Measurements from ENCODE around the gene CRELD2. TPM values are rescaled to one million over a fixed set of nuclear protein-coding genes. Genes with fewer than 3 reads are reported as not detected.

The CRELD2 gene
- polyA plus RNA-seq, 2 of the 4 experiments (the other 2 are of a cell fraction), result 15.1 to 18.7 TPM

DNA sequence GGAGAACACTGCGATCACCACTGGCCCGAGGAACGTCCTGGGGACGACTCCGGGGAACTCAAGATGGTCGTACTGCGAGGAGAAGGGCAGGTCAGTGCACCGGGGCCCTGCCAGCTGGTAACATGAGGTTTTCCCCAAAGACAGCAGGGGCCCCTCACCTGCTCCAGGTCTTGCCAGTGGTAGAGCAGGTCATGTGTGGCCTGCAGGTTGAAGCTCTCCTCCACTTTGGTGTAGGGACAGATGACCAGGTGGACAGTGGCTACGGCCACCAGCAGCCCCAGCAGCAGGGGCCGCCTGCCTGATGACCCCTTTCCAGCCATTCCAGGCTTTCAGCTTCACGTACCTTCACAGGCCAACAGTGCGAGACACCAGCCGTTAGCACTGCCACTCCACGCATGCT is 5.0 kb upstream of the CRELD2 start:
- WGBS (ENCODE audit: missing lambda C conversion rate), result 93% methylated on average over 14 of the region's 14 CpGs
- DNase-seq (ENCODE audit: low read depth in 1 of 2, low spot score in 1 of 2) (no peak), ATAC-seq (no peak), FAIRE-seq (no peak)
- Histone ChIP-seq H3K4me1 (no peaks in the 10 kb centered on the region), H3K27ac (no peak overlapping the region), H3K4me2 (no peak overlapping the region), H3K4me3 (no peak overlapping the region), H3K9me3 (no peaks in the 10 kb centered on the region)
- TF ChIP-seq, protein P1, sequence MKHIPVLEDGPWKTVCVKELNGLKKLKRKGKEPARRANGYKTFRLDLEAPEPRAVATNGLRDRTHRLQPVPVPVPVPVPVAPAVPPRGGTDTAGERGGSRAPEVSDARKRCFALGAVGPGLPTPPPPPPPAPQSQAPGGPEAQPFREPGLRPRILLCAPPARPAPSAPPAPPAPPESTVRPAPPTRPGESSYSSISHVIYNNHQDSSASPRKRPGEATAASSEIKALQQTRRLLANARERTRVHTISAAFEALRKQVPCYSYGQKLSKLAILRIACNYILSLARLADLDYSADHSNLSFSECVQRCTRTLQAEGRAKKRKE (CRISPR knock-in tag; IDR thresholded peaks at IDR 0.05; ENCODE audit: low read depth), result no peak
- TF ChIP-seq ZNF302 (CRISPR knock-in tag; IDR thresholded peaks at IDR 0.05) (no peak), NFE2L2 (conservative IDR thresholded peaks at IDR 0.05; ENCODE audit: low read length) (no peak), FOSL2 (IDR thresholded peaks at IDR 0.05) (no peak), FOSL2 (CRISPR knock-in tag; IDR thresholded peaks at IDR 0.05) (no peak), RCOR1 (IDR thresholded peaks at IDR 0.05; ENCODE audit: low read depth, low read length) (no peak), CBX2 (IDR thresholded peaks at IDR 0.05; ENCODE audit: borderline replicate concordance, low read depth) (no peak), BHLHE40 (IDR thresholded peaks at IDR 0.05; ENCODE audit: low read depth, low read length) (no peak), CTCF (IDR thresholded peaks at IDR 0.05) (no peak), ESRRA (IDR thresholded peaks at IDR 0.05; ENCODE audit: borderline replicate concordance, low read length) (no peak), CEBPB (IDR thresholded peaks at IDR 0.05) (no peak), HOXA7 (CRISPR knock-in tag; IDR thresholded peaks at IDR 0.05) (no peak)
- CTCF ChIA-PET, result interaction anchor here (0.9 kb wide), 1 partner anchor 117 kb away, joined by 3 read pairs; no protein-coding TSS in a partner anchor
- POLR2A ChIA-PET, result no interaction called here

DNA sequence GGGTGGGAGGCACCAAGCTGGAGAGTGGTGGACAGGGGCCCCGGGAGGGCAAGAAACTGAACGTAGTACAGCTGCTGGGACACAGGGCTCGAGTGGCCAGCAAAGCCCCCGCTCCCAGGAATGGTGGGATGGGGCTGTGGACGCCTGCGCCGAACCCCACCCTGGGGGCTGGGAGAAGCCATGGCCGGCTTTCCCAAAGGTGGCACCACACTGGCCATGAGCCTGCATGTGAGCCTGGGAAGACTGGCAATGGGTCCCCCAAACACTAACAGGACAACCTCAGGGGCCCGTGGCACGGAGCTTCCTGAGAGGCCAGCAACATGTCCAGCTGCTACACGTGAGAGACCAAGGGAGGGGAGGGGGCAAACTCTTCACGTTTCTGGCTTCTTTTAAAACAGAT is 4.2 kb upstream of the CRELD2 start:
- TF ChIP-seq, protein P2, sequence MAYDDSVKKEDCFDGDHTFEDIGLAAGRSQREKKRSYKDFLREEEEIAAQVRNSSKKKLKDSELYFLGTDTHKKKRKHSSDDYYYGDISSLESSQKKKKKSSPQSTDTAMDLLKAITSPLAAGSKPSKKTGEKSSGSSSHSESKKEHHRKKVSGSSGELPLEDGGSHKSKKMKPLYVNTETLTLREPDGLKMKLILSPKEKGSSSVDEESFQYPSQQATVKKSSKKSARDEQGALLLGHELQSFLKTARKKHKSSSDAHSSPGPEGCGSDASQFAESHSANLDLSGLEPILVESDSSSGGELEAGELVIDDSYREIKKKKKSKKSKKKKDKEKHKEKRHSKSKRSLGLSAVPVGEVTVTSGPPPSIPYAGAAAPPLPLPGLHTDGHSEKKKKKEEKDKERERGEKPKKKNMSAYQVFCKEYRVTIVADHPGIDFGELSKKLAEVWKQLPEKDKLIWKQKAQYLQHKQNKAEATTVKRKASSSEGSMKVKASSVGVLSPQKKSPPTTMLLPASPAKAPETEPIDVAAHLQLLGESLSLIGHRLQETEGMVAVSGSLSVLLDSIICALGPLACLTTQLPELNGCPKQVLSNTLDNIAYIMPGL (CRISPR knock-in tag; IDR thresholded peaks at IDR 0.05; ENCODE audit: borderline replicate concordance), result no peak
- no peak for TF ChIP-seq CHD4 (IDR thresholded peaks at IDR 0.05; ENCODE audit: borderline replicate concordance)
- TF ChIP-seq ZSCAN20 (CRISPR knock-in tag; IDR thresholded peaks at IDR 0.05), result no peak
- no peak for TF ChIP-seq KDM1A (IDR thresholded peaks at IDR 0.05; ENCODE audit: low read depth)
- TF ChIP-seq ZNF302 (CRISPR knock-in tag; IDR thresholded peaks at IDR 0.05), result no peak
- TF ChIP-seq POLR2AphosphoS2 (conservative IDR thresholded peaks at IDR 0.05; ENCODE audit: low read length), result no peak
- no peak for TF ChIP-seq RARB (CRISPR knock-in tag; IDR thresholded peaks at IDR 0.05)
- no peak for TF ChIP-seq MYC (IDR thresholded peaks at IDR 0.05; ENCODE audit: borderline replicate concordance, low read length)
- no peak for TF ChIP-seq SMC3 (IDR thresholded peaks at IDR 0.05)
- no peak for TF ChIP-seq HOXB13 (CRISPR knock-in tag; IDR thresholded peaks at IDR 0.05; ENCODE audit: low read depth)
- TF ChIP-seq ESRRA (IDR thresholded peaks at IDR 0.05; ENCODE audit: borderline replicate concordance, low read length), result no peak
- TF ChIP-seq USF2 (IDR thresholded peaks at IDR 0.05), result no peak
- TF ChIP-seq, protein P3, sequence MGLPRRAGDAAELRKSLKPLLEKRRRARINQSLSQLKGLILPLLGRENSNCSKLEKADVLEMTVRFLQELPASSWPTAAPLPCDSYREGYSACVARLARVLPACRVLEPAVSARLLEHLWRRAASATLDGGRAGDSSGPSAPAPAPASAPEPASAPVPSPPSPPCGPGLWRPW (IDR thresholded peaks at IDR 0.05), result no peak
- no peak for TF ChIP-seq CBX2 (IDR thresholded peaks at IDR 0.05; ENCODE audit: borderline replicate concordance, low read depth)
- no peak for TF ChIP-seq JUN (IDR thresholded peaks at IDR 0.05)
- Histone ChIP-seq H3K4me2 (no peak overlapping the region), H3K9me3 (no peaks in the 10 kb centered on the region), H3K4me3 (no peak overlapping the region), H3K4me1 (peaks cover 3% of the 10 kb centered on the region; the same call in 1 of the 3 replicates), H3K27ac (no peak overlapping the region)
- FAIRE-seq (no peak), ATAC-seq (no peak), DNase-seq (ENCODE audit: low read depth in 1 of 2, low spot score in 1 of 2) (no peak)
- ChIA-PET POLR2A (no interaction called here), CTCF (interaction anchor here (0.9 to 1.0 kb wide), 2 partner anchors 17 to 116 kb away, joined by 3 read pairs; no protein-coding TSS in a partner anchor)
- WGBS (ENCODE audit: missing lambda C conversion rate), result 90% methylated on average over 5 of the region's 12 CpGs

Measured in A549 (cell line).